Adrenal gland (tissue), 5 donors: ENCODE measurements around the gene DEAF1.

Source experiments
- CTCF ChIP-seq, 6 experiments: fragments of 450-650 bp in 4 of 6; fragments of 200-600 bp in 2 of 6; sonication (generic) in 1 of 6; IDR thresholded peaks; 1 replicate in 5 of 6; 2 replicates in 1 of 6; pipeline versions ENCODE4 v1.5.1 to v1.8.0; 2016 to 2021; ENCODE audit warnings: antibody characterized with exemption in 6 of 6, mild to moderate bottlenecking in 2 of 6, moderate library complexity in 1 of 6
- POLR2A ChIP-seq, 2 donors: fragments of 450-650 bp; IDR thresholded peaks; one replicate each; pipeline ENCODE4 v1.6.1; 2017; ENCODE audit warnings: antibody characterized with exemption in 2 of 2, mild to moderate bottlenecking in 2 of 2, moderate library complexity in 1 of 2
- donor health status: DM: no; HTN: no; CAD: no.

GRCh38 chr11:707817-708420 lies 12.9 kb upstream of the DEAF1 start:
- TF ChIP-seq POLR2A (IDR thresholded peaks at IDR 0.05) (no peak), CTCF (IDR thresholded peaks at IDR 0.05) (no peak)
